Inferior parietal cortex (tissue), 1 donor: ENCODE data around the gene SPART.
"Not testable (repeated sequence)": the region's sequence is repeated elsewhere in the genome, so short reads cannot be mapped to it uniquely, and the experiment has no call there.

ENCODE experiments used
- DNase-seq: peaks from one replicate; pipeline ENCODE4 v3.0.0-alpha.2; 2016; ENCODE audit errors: extremely low spot score

SPART gene

DNA sequence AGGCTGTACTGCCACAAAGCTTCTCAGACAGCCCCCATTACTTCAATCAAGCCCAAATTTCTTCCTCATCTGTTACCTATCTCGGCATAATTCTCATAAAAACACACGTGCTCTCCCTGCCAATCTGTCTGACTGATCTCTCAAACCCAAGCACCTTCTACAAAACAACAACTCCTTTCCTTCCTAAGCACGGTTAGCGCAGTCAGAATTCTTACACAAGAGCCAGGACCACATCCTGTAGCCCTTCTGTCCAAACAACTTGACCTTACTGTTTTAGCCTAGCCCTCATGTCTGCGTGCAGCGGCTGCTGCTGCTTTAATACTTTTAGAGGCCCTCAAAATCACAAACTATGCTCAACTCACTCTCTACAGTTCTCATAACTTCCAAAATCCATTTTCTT lies 26.4 kb downstream of the SPART start:
- not testable (repeated sequence) for DNase-seq

DNA sequence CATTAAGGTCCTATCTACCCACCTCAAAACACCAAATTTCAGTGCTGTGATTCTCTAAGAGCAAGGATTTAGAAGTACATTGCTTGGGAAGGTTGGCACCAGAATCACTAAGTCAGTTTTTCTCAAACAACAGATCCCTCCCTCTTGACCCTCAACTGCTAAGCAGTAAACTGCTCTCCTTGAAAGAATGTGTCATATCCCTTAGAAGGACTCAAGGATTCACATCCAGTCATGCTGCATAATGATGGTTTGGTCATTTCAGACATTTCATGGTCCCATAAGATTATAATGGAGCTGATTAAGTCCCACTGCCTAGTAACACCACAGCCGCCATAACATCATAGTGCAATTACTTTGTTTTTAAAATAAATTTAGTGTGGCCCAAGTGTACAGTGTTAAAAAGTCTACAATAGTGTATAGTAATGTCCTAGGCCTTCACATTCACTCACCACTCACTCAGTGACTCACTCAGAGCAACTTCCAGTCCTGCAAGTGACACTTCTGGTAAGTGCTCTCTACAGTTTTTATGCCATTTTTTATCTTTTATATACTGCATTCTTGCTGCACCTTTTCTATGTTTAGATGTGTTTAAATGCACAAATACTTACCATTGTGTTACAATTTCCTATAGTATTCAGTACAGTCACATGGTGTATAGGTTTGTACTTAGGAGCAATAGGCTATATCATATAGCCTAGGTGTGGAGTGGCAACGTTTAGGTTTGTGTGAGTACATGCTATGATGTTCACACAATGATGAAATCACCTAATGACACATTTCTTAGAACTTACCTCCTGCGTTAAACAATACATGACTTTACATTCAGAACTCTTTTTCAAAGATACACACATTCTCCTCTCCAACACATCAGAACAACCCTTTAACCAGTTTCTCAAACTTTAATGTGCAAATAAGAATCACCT lies 32.9 kb downstream of the SPART start:
- no peak for DNase-seq

DNA sequence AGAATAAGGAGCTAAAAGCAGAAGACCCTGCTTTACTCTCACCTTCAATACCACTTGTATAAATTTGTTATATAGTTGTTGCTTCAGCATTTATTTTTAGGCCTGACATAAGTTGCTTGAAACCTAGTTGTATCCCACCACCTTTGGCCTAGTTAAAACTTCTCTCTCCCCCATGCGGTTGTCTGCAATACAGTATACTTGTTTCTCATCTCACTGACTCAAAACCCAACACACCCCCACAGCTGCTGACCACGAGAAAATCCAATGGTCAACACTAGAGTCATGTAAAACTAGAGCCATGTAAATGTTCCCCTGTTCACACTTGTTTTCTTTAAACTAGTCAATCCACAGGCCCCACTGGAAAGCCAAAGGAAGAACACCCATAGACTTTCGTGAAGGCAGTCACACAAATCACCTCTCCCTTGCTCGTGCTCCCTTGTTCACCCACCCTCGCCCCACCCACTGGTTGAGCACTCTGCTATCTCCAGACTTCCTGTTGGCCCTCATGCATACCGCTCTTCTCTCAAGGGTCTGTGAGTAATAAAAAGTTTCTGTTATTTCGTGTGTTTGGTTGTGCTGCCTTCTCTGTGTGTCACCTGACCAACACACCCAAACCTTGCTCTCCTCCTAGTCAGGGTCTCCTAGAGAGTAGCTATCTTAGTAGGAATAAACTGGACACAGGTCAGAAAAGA lies 35.6 kb downstream of the SPART start:
- no peak for DNase-seq

DNA sequence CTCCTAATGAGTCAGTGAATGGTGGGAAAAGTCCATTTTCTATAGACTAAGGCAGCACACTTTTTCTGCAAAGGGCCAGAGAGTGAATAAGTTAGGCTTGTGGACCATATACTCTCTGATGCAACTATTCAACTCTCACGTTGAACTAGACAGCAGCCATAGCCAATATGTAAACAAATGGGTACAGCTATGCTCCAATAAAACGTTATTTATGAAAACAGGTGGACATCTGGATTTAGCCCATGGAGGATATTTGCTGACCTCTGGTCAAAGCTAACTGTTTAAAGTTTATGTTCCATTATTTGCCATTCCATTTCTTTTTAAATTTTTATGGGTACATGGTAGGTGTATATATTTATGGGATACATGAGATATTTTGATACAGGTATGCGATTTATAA lies 43.9 kb downstream of the SPART start:
- no peak for DNase-seq

DNA sequence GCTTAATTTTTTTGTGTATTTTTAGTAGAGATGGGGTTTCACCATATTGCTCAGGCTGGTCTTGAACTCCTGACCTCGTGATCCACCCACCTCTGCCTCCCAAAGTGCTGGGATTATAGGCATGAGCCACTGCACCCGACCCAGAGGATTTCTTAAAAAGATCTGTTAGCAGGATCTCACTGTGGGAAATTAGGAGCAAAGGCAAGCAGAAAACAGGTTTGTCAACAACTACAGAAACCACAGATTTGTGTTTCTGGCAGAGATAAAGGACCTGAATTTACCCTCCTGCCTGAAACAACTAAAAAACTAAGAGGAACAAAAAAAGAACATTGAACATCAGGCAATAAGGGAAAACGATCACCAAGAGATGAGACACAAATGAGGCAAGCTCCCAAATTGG lies 46.7 kb downstream of the SPART start:
- DNase-seq: not testable (repeated sequence)

DNA sequence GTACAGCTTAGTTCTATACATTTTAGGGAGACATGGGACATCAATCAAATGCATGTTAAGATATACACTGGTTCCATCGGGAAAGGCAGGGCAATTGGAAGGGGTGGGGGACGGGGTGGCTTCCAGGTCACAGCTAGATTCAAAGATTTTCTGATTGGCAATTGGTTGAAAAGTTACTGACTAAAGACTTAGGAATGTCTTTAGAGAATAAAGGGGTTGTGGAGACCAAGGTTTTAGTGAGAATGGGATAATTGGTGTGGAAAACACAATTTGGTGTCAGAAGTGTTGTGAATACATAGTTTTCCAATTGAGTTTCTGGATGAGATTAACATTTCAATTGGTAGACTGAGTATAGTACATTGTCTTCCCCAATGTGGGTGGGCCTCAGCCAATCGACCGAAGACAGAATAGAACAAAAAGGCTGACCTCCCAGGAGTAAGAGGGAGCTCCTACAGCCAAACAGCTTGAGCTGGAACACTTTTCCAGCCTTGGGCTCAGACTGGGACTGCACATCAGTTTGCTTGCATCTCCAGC lies 47.6 kb downstream of the SPART start:
- no peak for DNase-seq

DNA sequence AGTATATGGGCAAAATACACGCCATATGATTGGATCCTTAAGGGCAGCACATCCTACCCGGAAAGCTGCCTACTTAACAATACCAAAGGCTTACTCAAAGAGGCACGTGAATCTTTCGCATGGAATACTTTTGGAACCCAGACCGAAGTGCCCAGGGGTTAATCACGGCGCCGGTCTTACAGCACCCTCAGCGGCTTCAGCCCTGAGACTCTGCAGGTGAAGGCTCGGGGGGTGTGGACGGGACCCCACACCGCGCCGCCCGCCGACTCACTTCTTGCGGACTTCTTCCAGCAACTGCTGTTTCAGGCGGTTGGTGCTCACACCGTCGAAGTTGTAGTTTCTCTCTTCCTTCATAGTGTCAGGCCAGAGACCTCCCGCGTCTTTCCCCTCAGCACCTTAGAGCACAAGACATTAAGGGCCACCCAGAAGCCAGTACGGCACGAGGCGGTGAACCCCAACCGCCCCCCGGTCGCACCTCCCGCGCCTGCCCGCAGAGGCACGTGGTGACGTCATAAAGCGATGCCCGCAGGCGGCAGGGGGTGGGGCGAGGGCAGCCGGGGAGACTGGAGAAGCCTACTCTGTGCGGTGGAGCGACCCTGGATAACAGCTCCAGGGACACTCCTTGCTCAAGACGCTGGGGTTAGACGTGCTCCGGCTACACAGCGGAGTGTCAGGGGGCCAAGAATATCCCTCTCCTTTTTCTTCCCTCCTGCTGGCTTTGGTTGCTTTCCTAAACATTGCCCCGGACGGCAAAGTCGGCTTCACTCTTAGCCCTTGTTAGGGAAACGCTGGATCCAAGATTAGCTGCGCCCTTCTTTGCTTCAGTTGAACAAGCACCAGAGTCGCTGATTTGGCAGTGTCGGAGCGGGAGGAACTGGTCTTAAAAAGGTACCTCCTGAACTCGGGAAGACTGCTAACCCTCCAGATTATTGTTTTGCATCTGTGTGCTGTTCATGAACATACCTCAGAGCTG lies 48.5 kb downstream of the SPART start, which contains the start of gene CCDC169:
TSS of gene CCDC169 (minus strand) at position 449 of the 973 bp plus-strand sequence. CDS start at position 354, 95 bp downstream.
- peak; percentile 46 for DNase-seq

DNA sequence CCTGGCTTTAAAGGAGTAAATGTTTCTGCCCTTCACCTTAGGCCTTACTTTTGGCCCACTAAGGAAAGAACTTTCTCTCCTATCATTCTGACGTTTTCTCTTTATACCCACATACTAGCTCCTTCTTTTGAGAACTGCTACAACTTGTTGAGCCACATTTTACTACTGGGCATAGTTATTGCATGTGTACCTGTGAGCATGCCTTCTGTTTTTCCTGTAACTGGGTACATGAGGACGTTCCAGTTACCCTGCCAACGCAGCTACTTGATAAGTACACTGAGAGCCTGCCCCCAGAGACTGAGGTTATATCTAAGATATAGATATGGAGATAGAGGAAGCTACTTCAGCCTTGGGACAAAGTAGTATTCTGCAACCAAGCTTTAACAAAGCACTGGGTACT lies 52.1 kb downstream of the SPART start:
- DNase-seq: no peak

DNA sequence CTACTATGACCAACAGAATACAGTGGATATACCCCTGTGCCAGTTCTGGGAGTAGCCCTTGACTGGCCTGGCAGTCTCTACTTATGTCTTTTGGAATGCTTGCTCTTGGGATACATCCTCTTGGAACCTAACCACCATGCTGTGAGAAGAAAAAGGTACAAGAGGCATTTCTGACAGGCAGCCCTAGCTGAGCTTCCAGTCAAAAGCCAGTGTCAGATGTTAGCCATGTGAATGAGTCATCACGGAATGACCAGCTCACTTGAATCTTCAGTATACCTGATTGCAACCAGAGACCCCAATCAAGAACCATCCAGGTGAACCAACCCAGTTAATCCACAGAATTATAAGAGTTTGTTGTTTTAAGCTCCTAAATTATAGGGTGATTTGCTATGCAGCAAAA lies 52.7 kb downstream of the SPART start:
- DNase-seq: no peak

DNA sequence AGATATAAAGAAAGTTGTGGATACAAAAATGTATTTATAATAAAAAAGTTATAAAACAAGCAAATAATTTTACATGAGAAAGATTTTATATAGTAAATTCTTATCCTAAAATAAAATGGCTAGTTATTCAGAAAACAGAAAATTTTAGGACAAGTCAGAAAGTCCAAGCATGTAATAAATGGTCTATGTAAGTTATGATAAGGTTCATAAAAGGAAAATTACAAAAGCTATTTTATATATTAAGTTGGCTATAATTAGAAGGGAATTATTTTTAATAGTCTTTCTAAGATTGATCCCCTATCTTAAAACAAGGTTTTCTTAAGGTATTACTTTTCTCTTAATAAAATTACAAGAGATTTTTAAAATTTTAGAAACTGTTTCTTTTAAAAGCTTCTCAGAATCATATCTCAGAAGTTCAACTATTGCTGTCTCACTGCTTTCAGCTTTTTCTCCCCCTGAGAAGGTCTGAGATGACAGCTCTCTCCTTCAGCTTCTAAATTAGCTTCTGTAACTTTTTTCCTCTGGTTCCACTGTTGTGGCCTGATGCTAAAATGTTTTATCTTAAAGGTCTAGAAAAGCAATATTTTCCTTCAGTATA lies 57.3 kb downstream of the SPART start:
- no peak for DNase-seq

DNA sequence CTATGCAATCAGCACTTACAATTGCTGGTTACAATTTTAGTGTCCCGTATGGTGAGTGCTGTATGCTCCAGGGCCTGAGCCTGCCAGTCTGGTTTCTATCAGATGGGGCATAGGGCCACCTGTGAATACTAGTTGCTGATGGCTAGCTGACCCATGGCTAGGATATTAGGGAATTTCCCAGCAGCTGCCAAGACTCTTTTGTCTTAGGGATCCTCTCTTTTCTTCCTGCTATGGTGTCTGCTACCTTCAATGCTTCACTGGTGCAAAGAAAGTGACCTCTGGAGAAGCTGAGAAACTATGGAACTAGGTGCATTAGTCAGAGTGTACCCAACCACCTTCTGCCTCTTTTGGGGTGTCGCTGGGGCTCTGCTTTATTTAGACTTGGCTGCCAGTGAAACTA lies 60.2 kb downstream of the SPART start:
- no peak for DNase-seq

DNA sequence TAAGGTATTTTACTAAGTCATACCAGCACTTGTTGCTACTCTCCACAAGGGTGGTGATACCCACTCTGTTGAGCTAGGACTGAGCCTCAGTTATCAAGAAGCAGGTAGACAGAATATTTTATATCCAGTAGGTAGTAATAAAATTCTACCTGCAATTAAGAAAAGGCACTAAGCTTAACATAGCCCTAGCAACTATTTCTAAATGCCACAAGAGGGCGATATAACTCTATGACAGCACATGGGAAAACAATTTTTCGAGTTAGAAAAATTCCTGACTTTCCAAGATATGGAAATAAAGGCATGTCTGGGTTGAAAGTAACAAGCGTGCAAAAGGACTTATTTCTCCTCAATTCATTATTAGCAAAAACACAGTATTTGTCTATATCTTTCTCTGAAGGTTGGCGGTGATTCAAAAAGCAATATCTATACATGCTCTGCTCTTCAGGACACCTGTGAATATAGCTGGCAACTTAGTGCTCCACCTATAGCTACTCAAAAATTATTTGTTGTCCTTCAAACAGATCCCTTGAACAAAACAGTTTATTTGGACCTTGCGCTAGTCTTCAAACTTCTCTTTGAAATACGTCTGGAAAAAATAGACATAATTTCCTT lies 63.3 kb downstream of the SPART start:
- peak; percentile 72 for DNase-seq

DNA sequence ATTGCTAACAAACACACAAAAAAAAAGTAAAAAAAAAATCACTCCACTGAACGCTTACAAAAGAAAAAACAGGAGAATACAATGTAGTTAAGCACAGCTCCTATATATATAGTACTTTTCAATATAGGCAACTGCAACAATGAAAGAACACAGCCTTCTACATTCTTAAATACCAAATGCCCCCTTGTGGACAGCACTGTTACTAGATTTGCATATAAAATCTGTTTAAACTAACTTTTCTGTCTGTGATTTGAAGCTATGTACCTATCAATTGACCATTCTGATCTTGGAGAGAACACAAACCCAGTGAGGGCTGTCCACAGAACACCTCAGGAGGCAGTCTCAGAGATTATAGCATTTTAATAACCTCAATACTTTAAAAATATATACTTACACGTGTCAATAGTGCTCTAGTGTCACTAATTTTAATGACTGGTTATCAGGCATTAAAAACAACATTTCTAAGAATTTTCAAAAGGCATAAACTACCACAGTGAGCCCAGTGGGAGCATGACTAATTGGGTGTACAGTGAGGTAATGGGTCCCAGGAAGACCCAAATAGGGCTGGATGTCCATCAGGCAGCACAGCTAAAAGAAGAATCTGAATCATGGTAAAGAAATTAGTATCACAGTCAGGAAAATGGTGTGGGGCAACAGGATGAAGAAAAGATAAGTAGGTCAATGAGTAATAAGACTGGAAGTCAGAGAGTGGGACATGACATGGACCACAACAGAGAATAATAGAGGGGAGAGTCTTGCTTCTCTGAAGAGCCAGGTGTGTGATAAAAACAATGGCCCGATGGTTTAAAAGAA lies 70.8 kb downstream of the SPART start:
- DNase-seq: peak; percentile 63

DNA sequence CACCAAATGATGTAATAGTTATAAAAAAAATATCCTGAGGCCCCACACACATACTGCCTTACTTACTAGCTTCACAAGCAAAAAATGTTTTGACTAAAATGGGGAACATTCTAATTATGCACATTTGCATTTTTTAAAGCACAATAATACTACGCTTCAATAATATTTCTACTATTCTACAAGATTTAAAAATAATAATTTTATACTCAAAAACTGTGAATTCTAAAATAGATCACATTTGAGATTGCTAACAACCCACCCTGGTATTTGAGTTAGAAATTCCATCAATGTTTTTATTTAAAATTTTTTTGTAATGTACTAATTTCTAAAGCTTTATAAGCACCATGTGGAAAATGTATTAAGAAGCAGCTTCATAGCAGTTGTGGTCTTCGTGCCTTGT lies 72.8 kb downstream of the SPART start:
- no peak for DNase-seq

DNA sequence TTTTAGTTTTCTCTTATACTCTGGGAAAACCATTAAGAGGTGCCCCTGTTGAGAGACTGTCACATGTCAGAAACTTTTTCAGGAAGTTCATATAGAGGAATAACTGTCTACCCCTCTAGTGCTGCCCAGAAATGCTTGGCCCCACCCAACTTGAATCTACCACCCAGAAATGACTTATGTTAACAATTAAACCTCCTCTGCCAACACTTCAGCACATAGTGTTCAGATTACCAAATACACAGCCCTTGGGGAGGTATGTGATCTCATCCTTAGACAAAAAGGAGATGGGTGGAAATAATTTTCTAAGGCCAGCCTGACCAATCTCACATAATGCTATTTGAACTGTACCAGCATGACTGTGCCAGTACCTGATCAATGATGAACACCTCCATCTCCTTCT lies 84.2 kb downstream of the SPART start:
- no peak for DNase-seq

DNA sequence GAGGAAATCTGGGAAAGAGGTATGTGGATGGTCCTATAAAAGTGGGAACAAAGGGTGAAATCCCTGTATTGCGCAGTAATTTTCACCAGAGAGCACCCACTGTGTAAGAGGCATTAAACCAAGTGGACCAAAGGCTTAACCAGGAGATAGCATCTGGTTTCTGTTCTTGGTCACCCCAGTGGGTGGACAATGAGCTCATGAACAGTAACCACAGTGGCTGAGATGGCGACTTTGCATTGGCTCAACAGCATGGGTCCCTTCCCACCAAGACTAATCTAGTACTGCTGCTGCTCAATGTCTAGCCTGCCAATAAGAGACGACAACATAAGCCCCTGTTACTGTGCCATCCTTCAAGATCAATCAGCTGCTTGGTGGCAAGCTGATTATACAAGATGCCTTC lies 85.2 kb downstream of the SPART start:
- no peak for DNase-seq

DNA sequence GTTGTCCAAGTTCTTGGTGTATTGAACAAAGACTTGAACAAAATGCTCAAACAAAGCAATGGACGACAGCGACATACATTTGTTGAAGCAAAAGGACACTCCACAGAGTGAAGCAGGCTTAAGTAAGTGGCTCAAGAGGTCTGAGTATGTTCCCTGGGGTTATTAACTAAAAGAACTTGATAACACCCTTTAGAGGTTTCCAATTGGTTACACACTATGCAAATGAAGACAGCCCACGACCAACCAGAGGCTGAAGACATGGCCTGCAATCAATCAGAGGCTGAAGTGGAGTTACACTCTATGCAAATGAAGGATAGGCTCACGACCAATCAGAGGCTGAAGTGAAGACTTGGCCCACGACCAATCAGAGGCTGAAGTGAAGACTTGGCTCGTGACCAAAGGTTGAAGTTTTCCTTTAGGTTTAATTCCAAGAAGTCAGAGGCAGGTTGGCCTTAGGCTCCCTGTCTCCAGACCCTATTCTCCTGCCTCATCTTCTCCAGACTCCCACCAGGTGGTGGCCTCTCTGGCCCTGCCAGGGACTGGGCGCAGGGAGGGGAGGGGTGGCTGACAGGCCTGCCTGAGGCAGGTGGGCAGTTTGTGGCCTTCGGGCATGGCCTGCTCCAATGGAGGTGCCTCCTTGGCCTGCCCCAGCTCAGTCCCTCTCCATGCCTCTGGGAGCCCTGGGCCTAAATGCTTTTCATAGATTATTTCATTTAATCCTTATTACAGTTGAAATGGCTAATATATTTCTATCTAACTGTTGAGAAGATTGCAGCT lies 86.6 kb downstream of the SPART start:
- DNase-seq: no peak

DNA sequence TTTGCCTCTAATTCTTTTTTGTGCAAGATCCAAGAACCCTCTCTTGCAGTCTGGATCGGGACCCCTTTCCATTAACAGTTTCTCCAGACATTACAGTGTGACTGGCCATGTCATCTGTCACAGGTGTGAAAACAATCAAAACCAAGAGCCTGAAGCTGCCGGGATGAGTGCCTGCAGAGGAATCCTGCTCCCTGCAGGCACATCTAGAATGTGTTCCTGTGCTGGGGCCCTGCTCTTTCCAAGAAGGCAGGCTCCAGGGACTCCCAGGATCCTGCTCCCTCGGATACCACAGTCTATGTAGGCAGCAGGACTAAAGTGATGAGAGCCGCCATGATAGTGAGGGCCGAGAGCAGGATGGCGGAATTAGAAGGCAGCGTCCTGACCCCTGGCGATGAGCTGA lies 87.4 kb downstream of the SPART start:
- no peak for DNase-seq
